Stimulated activated CD4-positive, alpha-beta T cell treated with anti-CD3 and anti-CD28 coated beads, Interleukin-1b, Interleukin-23, amount 100 ng/mL, for 1 hour (primary cell): ENCODE measurements around the gene HUWE1.

Source experiments
- DNase-seq, 2 donors: peaks; one replicate each; pipeline ENCODE4 v3.0.0-alpha.2; 2020; ENCODE audit warnings: low read depth in 2 of 2

HUWE1 gene

GRCh38 chrX:53688300-53688699, 1.8 kb upstream of the HUWE1 start:
- DNase-seq, result no peak

GRCh38 chrX:53685711-53686110, 808 bp downstream of the HUWE1 start:
- no peak for DNase-seq

GRCh38 chrX:53684415-53685192, 1.9 kb downstream of the HUWE1 start:
- peak in 1 of 2 donors; percentile 58 for DNase-seq

- DNase-seq, result peak; percentile 64 to 80
Observed at GRCh38 chrX:53683556-53684414, 2.7 kb downstream of the HUWE1 start.

- no peak for DNase-seq
Observed at GRCh38 chrX:53682885-53683555, 3.5 kb downstream of the HUWE1 start.

- no peak for DNase-seq
Observed at GRCh38 chrX:53681661-53682060, 4.9 kb downstream of the HUWE1 start.

GRCh38 chrX:53678667-53679066, 7.9 kb downstream of the HUWE1 start:
- no peak for DNase-seq

- no peak for DNase-seq
Observed at GRCh38 chrX:53677286-53677685, 9.2 kb downstream of the HUWE1 start.

- DNase-seq, result no peak
Observed at GRCh38 chrX:53674581-53674980, 11.9 kb downstream of the HUWE1 start.

GRCh38 chrX:53669258-53669657, 17.3 kb downstream of the HUWE1 start:
- no peak for DNase-seq

GRCh38 chrX:53666171-53666570, 20.3 kb downstream of the HUWE1 start:
- no peak for DNase-seq

- DNase-seq, result no peak
Observed at GRCh38 chrX:53660004-53660403, 26.5 kb downstream of the HUWE1 start.

- no peak for DNase-seq
Observed at GRCh38 chrX:53659039-53659438, 27.5 kb downstream of the HUWE1 start.

- no peak for DNase-seq
Observed at GRCh38 chrX:53656845-53657244, 29.7 kb downstream of the HUWE1 start.

GRCh38 chrX:53654376-53654775, 32.1 kb downstream of the HUWE1 start:
- DNase-seq, result no peak

- DNase-seq, result no peak
Observed at GRCh38 chrX:53644751-53645150, 41.8 kb downstream of the HUWE1 start.

- no peak for DNase-seq
Observed at GRCh38 chrX:53642337-53642736, 44.2 kb downstream of the HUWE1 start.

- no peak for DNase-seq
Observed at GRCh38 chrX:53639257-53639656, 47.3 kb downstream of the HUWE1 start.

- DNase-seq, result no peak
Observed at GRCh38 chrX:53637479-53637878, 49.0 kb downstream of the HUWE1 start.

GRCh38 chrX:53631156-53631555, 55.4 kb downstream of the HUWE1 start:
- no peak for DNase-seq

GRCh38 chrX:53630261-53630660, 56.3 kb downstream of the HUWE1 start:
- DNase-seq, result no peak

- no peak for DNase-seq
Observed at GRCh38 chrX:53622431-53622830, 64.1 kb downstream of the HUWE1 start.
